Caco-2 (cell line): Measurements from ENCODE around the gene NOVA1. TPM values are rescaled to one million over a fixed set of nuclear protein-coding genes. Genes with fewer than 3 reads are reported as not detected.

Experiments used
- BruUV-seq: library from RNA; stranded (reverse); fragments of 400-500 nt; replicated peaks from 2 replicates; lab custom pipeline; 2021; lab: Mats Ljungman, UMichigan
- CTCF ChIA-PET: fragments of 300-600 bp; sonication (Branson Sonifier 250); formaldehyde crosslinking; loops from one replicate; lab custom pipeline; 2022; ENCODE audit warnings: antibody characterized with exemption; lab: Charles Lee
- POLR2A ChIA-PET: fragments of 300-600 bp; sonication (Branson Sonifier 250); formaldehyde crosslinking; loops from one replicate; lab custom pipeline; 2022; ENCODE audit warnings: antibody characterized with exemption; lab: Charles Lee
- DNase-seq, 2 experiments: peaks; one replicate each; pipeline versions ENCODE4 v3.0.0 to v3.0.0-alpha.2; 2020 to 2022
- H3K27me3 ChIP-seq: replicated peaks from 2 replicates; pipeline ENCODE4 v1.6.0; 2011; ENCODE audit warnings: low read length; ENCODE audit not compliant: control insufficient read depth, insufficient read depth
- H3K36me3 ChIP-seq: 2 replicates; pipeline ENCODE4 v1.5.1; 2011; ENCODE audit warnings: low read length; ENCODE audit not compliant: control insufficient read depth, insufficient read depth
- H3K4me1 ChIP-seq: fragments of 250-450 bp; sonication (Bioruptor Pico); 2 replicates; pipeline ENCODE4 v1.5.1; 2020; ENCODE audit warnings: mild to moderate bottlenecking
- H3K4me3 ChIP-seq: 2 replicates; pipeline ENCODE4 v1.5.1; 2011; ENCODE audit warnings: low read depth, mild to moderate bottlenecking, control low read depth, low read length
- H3K9me3 ChIP-seq: fragments of 250-450 bp; sonication (Bioruptor Pico); 2 replicates; pipeline ENCODE4 v1.5.1; 2020; ENCODE audit warnings: mild to moderate bottlenecking, moderate library complexity
- H3K27ac Mint-ChIP-seq: one replicate; pipeline ENCODE4 v1.8.0; 2022; ENCODE audit warnings: mixed read lengths; ENCODE audit not compliant: unreplicated experiment
- H3K27me3 Mint-ChIP-seq: one replicate; pipeline ENCODE4 v1.8.0; 2022; ENCODE audit warnings: mixed read lengths; ENCODE audit not compliant: insufficient read depth, unreplicated experiment
- H3K36me3 Mint-ChIP-seq: one replicate; pipeline ENCODE4 v1.8.0; 2022; ENCODE audit warnings: mild to moderate bottlenecking, mixed read lengths; ENCODE audit not compliant: insufficient read depth, unreplicated experiment
- H3K4me1 Mint-ChIP-seq: one replicate; pipeline ENCODE4 v1.8.0; 2022; ENCODE audit warnings: low read depth, mixed read lengths; ENCODE audit not compliant: unreplicated experiment
- H3K4me3 Mint-ChIP-seq: one replicate; pipeline ENCODE4 v1.8.0; 2022; ENCODE audit warnings: mild to moderate bottlenecking, moderate library complexity, mixed read lengths; ENCODE audit not compliant: unreplicated experiment
- H3K9me3 Mint-ChIP-seq: one replicate; pipeline ENCODE4 v1.8.0; 2022; ENCODE audit warnings: mixed read lengths; ENCODE audit not compliant: unreplicated experiment
- CTCF ChIP-seq, 2 experiments: fragments of 200-600 bp in 1 of 2; IDR thresholded peaks; 1 replicate in 1 of 2; 2 replicates in 1 of 2; pipeline versions ENCODE4 v1.5.1 to v1.8.0; 2011 to 2022; ENCODE audit warnings: antibody characterized with exemption in 1 of 2, control low read depth in 1 of 2, inconsistent platforms in 1 of 2, low read depth in 1 of 2, low read length in 1 of 2, mild to moderate bottlenecking in 1 of 2, moderate library complexity in 1 of 2; ENCODE audit not compliant: insufficient read depth in 1 of 2, severe bottlenecking in 1 of 2, unreplicated experiment in 1 of 2
- intact Hi-C: fragments of 100-400 bp; cut with micrococcal nuclease; formaldehyde crosslinking; loops from one replicate; pipeline ENCODE4 v1.10.0; 2022; ENCODE audit not compliant: unreplicated experiment
- total RNA-seq: library from RNA; stranded (reverse); gene quantifications from 2 replicates; pipeline ENCODE4 v1.2.3, GENCODE V29; 2022

NOVA1 gene
- total RNA-seq, 1 experiment from 2014 or later: not detected

- Mint-ChIP-seq H3K27ac (no peak overlapping the region), H3K4me3 (no peak overlapping the region), H3K4me1 (no peaks in the 10 kb centered on the region), H3K9me3 (no peaks in the 10 kb centered on the region), H3K36me3 (no peaks in the 10 kb centered on the region), H3K27me3 (no peaks in the 10 kb centered on the region)
- no TSS peak for BruUV-seq
- no peak for TF ChIP-seq CTCF (IDR thresholded peaks at IDR 0.05; ENCODE audit: insufficient read depth in 1 of 2, low read depth in 1 of 2, low read length in 1 of 2, severe bottlenecking in 1 of 2, unreplicated experiment in 1 of 2)
- no peaks in the 10 kb centered on the region for H3K4me1 ChIP-seq
- DNase-seq: no peak
- intact Hi-C loops: no loop called here
- H3K27me3 ChIP-seq: no peaks in the 10 kb centered on the region
- ChIA-PET POLR2A (no interaction called here), CTCF (no interaction called here)
- no peaks in the 10 kb centered on the region for H3K9me3 ChIP-seq
- H3K4me3 ChIP-seq: no peak overlapping the region
- H3K36me3 ChIP-seq: no peaks in the 10 kb centered on the region
These were observed 71.7 kb downstream of the NOVA1 start for GRCh38 chr14:26526137-26526536.

- Histone ChIP-seq H3K9me3 (no peaks in the 10 kb centered on the region), H3K4me1 (no peaks in the 10 kb centered on the region), H3K4me3 (no peak overlapping the region), H3K36me3 (no peaks in the 10 kb centered on the region), H3K27me3 (no peaks in the 10 kb centered on the region)
- no peak for DNase-seq
- intact Hi-C loops: no loop called here
- no TSS peak for BruUV-seq
- ChIA-PET POLR2A (no interaction called here), CTCF (no interaction called here)
- Mint-ChIP-seq H3K27me3 (no peaks in the 10 kb centered on the region), H3K9me3 (no peaks in the 10 kb centered on the region), H3K4me1 (no peaks in the 10 kb centered on the region), H3K27ac (no peak overlapping the region), H3K36me3 (no peaks in the 10 kb centered on the region), H3K4me3 (no peak overlapping the region)
- no peak for TF ChIP-seq CTCF (IDR thresholded peaks at IDR 0.05; ENCODE audit: insufficient read depth in 1 of 2, low read depth in 1 of 2, low read length in 1 of 2, severe bottlenecking in 1 of 2, unreplicated experiment in 1 of 2)
These were observed 72.7 kb downstream of the NOVA1 start for GRCh38 chr14:26525085-26525484.

- Histone ChIP-seq H3K4me3 (no peak overlapping the region), H3K4me1 (no peaks in the 10 kb centered on the region), H3K36me3 (no peaks in the 10 kb centered on the region), H3K27me3 (no peaks in the 10 kb centered on the region), H3K9me3 (no peaks in the 10 kb centered on the region)
- no peak for TF ChIP-seq CTCF (IDR thresholded peaks at IDR 0.05; ENCODE audit: insufficient read depth in 1 of 2, low read depth in 1 of 2, low read length in 1 of 2, severe bottlenecking in 1 of 2, unreplicated experiment in 1 of 2)
- CTCF ChIA-PET: no interaction called here
- Mint-ChIP-seq H3K9me3 (no peaks in the 10 kb centered on the region), H3K4me1 (no peaks in the 10 kb centered on the region), H3K27me3 (no peaks in the 10 kb centered on the region), H3K27ac (no peak overlapping the region), H3K36me3 (no peaks in the 10 kb centered on the region), H3K4me3 (no peak overlapping the region)
- no TSS peak for BruUV-seq
- DNase-seq: no peak
- intact Hi-C loops: no loop called here
- POLR2A ChIA-PET: no interaction called here
These were observed 74.9 kb downstream of the NOVA1 start for GRCh38 chr14:26522967-26523366.
